CD14-positive monocyte (primary cell): ENCODE results near the gene MDH2. TPM values are rescaled to one million over a fixed set of nuclear protein-coding genes. Genes with fewer than 3 reads are reported as not detected.

Experiments used
- DNase-seq, 3 donors: peaks; one replicate each; pipeline ENCODE4 v3.0.0-alpha.2; 2011 to 2022
- H2AFZ ChIP-seq: 2 replicates; pipeline ENCODE4 v1.6.0; 2012; ENCODE audit warnings: mild to moderate bottlenecking, low read depth, low read length, inconsistent platforms; ENCODE audit not compliant: insufficient read depth, poor library complexity, severe bottlenecking
- H3K27ac ChIP-seq, 2 donors: 1 replicate in 1 of 2; 2 replicates in 1 of 2; pipeline ENCODE4 v1.5.1; 2012 to 2013; ENCODE audit warnings: low read length in 2 of 2, control low read depth in 1 of 2, inconsistent platforms in 1 of 2, low read depth in 1 of 2, mild to moderate bottlenecking in 1 of 2
- H3K27me3 ChIP-seq, 2 donors: one replicate each; pipeline versions ENCODE4 v1.6.0 to v1.6.1; 2011 to 2013; ENCODE audit warnings: low read length in 2 of 2; ENCODE audit not compliant: control insufficient read depth in 2 of 2, insufficient read depth in 2 of 2
- H3K36me3 ChIP-seq, 2 donors: replicated peaks in 1 of 2; 1 replicate in 1 of 2; 2 replicates in 1 of 2; pipeline versions ENCODE4 v1.5.1 to v1.6.1; 2012 to 2013; ENCODE audit warnings: low read length in 2 of 2, control low read depth in 1 of 2, inconsistent platforms in 1 of 2, mild to moderate bottlenecking in 1 of 2; ENCODE audit not compliant: insufficient read depth in 2 of 2, control insufficient read depth in 1 of 2
- H3K4me1 ChIP-seq, 2 donors: 1 replicate in 1 of 2; 2 replicates in 1 of 2; pipeline versions ENCODE4 v1.5.1 to v1.6.1; 2012 to 2013; ENCODE audit warnings: low read length in 2 of 2, control low read depth in 1 of 2, inconsistent platforms in 1 of 2, mild to moderate bottlenecking in 1 of 2, moderate library complexity in 1 of 2; ENCODE audit not compliant: insufficient read depth in 2 of 2, control insufficient read depth in 1 of 2
- H3K4me2 ChIP-seq: replicated peaks from 2 replicates; pipeline ENCODE3; 2012; ENCODE audit warnings: low read length, moderate library complexity, mild to moderate bottlenecking; ENCODE audit not compliant: poor library complexity, severe bottlenecking; ENCODE audit errors: extremely low read depth
- H3K4me3 ChIP-seq, 3 experiments: fragments of 200-600 bp in 1 of 3; sonication (generic) in 1 of 3; replicated peaks in 1 of 3; 1 replicate in 2 of 3; 2 replicates in 1 of 3; pipeline ENCODE4 v1.5.1; 2011 to 2013; ENCODE audit warnings: low read length in 3 of 3, mild to moderate bottlenecking in 3 of 3, control low read depth in 2 of 3, low read depth in 2 of 3, inconsistent platforms in 1 of 3, moderate library complexity in 1 of 3
- H3K79me2 ChIP-seq: 2 replicates; pipeline ENCODE4 v1.6.0; 2012; ENCODE audit warnings: mild to moderate bottlenecking, control low read depth, inconsistent platforms, low read length, moderate library complexity; ENCODE audit not compliant: insufficient read depth
- H3K9ac ChIP-seq: 2 replicates; pipeline ENCODE4 v1.6.0; 2017; ENCODE audit warnings: low read length, mild to moderate bottlenecking; ENCODE audit not compliant: insufficient read depth, poor library complexity, severe bottlenecking
- H3K9me3 ChIP-seq, 2 donors: replicated peaks in 1 of 2; 1 replicate in 1 of 2; 2 replicates in 1 of 2; pipeline versions ENCODE4 v1.5.1 to v1.6.1; 2012 to 2013; ENCODE audit warnings: low read length in 2 of 2, control low read depth in 1 of 2; ENCODE audit not compliant: control insufficient read depth in 1 of 2, insufficient read depth in 1 of 2
- H4K20me1 ChIP-seq: 2 replicates; pipeline ENCODE4 v1.6.0; 2012; ENCODE audit warnings: mild to moderate bottlenecking, low read length, control low read depth, moderate library complexity; ENCODE audit not compliant: insufficient read depth
- H3K27ac Mint-ChIP-seq, 7 donors: one replicate each; pipeline ENCODE4 v1.8.0; 2020; ENCODE audit warnings: mild to moderate bottlenecking in 7 of 7, mixed read lengths in 7 of 7, moderate library complexity in 6 of 7, inconsistent platforms in 2 of 7
- H3K27me3 Mint-ChIP-seq, 3 donors: one replicate each; pipeline ENCODE4 v1.8.0; 2021 to 2022; ENCODE audit warnings: low read depth in 3 of 3, mild to moderate bottlenecking in 3 of 3, mixed read lengths in 3 of 3, moderate library complexity in 3 of 3, inconsistent platforms in 1 of 3
- H3K36me3 Mint-ChIP-seq, 2 donors: one replicate each; pipeline ENCODE4 v1.8.0; 2020; ENCODE audit warnings: mixed read lengths in 2 of 2, inconsistent platforms in 1 of 2, mild to moderate bottlenecking in 1 of 2
- H3K4me1 Mint-ChIP-seq: one replicate; pipeline ENCODE4 v1.8.0; 2020; ENCODE audit warnings: mild to moderate bottlenecking, mixed read lengths
- H3K4me3 Mint-ChIP-seq, 2 donors: one replicate each; pipeline ENCODE4 v1.8.0; 2020; ENCODE audit warnings: mild to moderate bottlenecking in 2 of 2, mixed read lengths in 2 of 2, moderate library complexity in 1 of 2
- H3K9me3 Mint-ChIP-seq, 7 donors: one replicate each; pipeline ENCODE4 v1.8.0; 2020 to 2022; ENCODE audit warnings: mixed read lengths in 7 of 7, mild to moderate bottlenecking in 6 of 7, moderate library complexity in 6 of 7, inconsistent platforms in 2 of 7
- WGBS: methylation state at CpG from one replicate; pipeline ENCODE4 v1.1.5; 2013; ENCODE audit warnings: missing lambda C conversion rate; ENCODE audit not compliant: insufficient coverage; 5-methylcytosine and 5-hydroxymethylcytosine counted together
- intact Hi-C, 2 donors: fragments of 100-400 bp; cut with micrococcal nuclease; formaldehyde crosslinking; loops; one replicate each; pipeline versions ENCODE4 v1.15.0 to v1.15.1; 2023
- polyA plus RNA-seq, 3 donors: library from polyadenylated mRNA; depleted of rRNA in 1 of 3; unstranded in 2 of 3; stranded (reverse) in 1 of 3; fragments of 300-500 nt in 2 of 3; fragments of >200 nt in 1 of 3; fragmentation: Illumina TruSeq in 2 of 3; gene quantifications; 1 replicate in 2 of 3; 2 replicates in 1 of 3; pipeline ENCODE4 v1.2.3, GENCODE V29; 2012 to 2021
- TF ChIP-seq, protein P1 (sequence below): fragments of 200-600 bp; IDR thresholded peaks from one replicate; pipeline ENCODE4 v1.8.0; 2022; ENCODE audit warnings: antibody characterized with exemption, mild to moderate bottlenecking

MDH2 gene
- polyA plus RNA-seq, 3 donors: 75.2 to 162 (median 129) TPM

DNA sequence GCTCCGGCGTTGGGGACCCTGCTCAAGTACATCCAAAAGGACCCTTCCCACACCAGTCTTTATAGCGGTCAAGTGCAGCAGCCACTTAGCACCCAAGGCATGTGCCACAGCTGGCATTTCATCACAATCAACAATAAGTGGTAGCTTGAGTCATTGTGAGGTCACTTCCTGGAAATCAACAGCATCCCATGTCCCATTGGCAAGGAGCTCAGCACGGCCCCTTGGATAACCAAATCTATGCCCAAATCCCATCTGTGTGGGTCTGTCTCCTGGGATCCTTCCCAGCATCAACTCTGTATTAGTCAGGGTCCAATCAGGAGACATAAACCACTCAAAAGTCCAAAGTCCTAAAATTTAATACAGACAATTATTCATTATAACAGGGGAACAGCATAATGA lies 27.1 kb downstream of the MDH2 start:
- Mint-ChIP-seq H3K27me3 (peaks cover 0 to 2% (median 1%) of the 10 kb centered on the region in 3 donors), H3K27ac (no peak overlapping the region), H3K4me3 (no peak overlapping the region), H3K9me3 (peaks cover 2 to 13% (median 7%) of the 10 kb centered on the region in 7 donors), H3K36me3 (no peaks in the 10 kb centered on the region), H3K4me1 (peaks cover 4% of the 10 kb centered on the region)
- Histone ChIP-seq H3K4me3 (no peak overlapping the region), H3K27ac (no peak overlapping the region), H2AFZ (no peak overlapping the region), H3K36me3 (no peaks in the 10 kb centered on the region), H3K9me3 (peaks cover 0 to 22% of the 10 kb centered on the region in 2 donors), H4K20me1 (no peaks in the 10 kb centered on the region), H3K27me3 (no peaks in the 10 kb centered on the region), H3K9ac (no peak overlapping the region), H3K4me2 (no peak overlapping the region), H3K79me2 (no peaks in the 10 kb centered on the region), H3K4me1 (no peaks in the 10 kb centered on the region)
- TF ChIP-seq, protein P1, sequence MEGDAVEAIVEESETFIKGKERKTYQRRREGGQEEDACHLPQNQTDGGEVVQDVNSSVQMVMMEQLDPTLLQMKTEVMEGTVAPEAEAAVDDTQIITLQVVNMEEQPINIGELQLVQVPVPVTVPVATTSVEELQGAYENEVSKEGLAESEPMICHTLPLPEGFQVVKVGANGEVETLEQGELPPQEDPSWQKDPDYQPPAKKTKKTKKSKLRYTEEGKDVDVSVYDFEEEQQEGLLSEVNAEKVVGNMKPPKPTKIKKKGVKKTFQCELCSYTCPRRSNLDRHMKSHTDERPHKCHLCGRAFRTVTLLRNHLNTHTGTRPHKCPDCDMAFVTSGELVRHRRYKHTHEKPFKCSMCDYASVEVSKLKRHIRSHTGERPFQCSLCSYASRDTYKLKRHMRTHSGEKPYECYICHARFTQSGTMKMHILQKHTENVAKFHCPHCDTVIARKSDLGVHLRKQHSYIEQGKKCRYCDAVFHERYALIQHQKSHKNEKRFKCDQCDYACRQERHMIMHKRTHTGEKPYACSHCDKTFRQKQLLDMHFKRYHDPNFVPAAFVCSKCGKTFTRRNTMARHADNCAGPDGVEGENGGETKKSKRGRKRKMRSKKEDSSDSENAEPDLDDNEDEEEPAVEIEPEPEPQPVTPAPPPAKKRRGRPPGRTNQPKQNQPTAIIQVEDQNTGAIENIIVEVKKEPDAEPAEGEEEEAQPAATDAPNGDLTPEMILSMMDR: no peak
- intact Hi-C loops: no loop called here
- DNase-seq: no peak
- WGBS: 97% methylated on average over 4 of the region's 4 CpGs

DNA sequence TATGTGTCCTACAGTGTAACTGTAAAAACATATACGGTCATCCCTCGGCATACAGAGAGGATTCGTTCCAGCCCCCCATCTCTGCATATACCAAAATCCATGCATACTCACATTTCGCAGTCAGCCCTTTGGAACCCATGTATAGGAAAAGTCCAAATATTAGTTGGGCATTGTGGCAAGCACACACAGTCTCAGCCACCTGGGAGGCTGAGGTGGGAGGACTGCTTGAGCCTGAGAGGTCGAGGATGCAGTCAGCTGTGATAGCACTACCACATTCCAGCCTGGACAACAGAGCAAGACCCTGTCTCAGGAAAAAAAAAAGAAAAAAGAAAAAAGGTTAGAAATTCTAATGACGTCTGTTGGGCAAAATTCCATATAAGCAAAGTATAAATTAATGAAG lies 29.1 kb downstream of the MDH2 start:
- no peaks in the 10 kb centered on the region for H4K20me1 ChIP-seq
- no peak overlapping the region for H3K27ac Mint-ChIP-seq
- no peaks in the 10 kb centered on the region for H3K4me1 ChIP-seq
- H3K27me3 ChIP-seq: no peaks in the 10 kb centered on the region
- peaks cover 2 to 13% (median 7%) of the 10 kb centered on the region in 7 donors for H3K9me3 Mint-ChIP-seq
- DNase-seq: no peak
- no peak overlapping the region for H3K4me3 ChIP-seq
- no peak overlapping the region for H3K27ac ChIP-seq
- no peak overlapping the region for H3K4me2 ChIP-seq
- H3K36me3 ChIP-seq: no peaks in the 10 kb centered on the region
- peaks cover 1% of the 10 kb centered on the region for H3K4me1 Mint-ChIP-seq
- peaks cover 3 to 7% (median 5%) of the 10 kb centered on the region in 3 donors for H3K27me3 Mint-ChIP-seq
- intact Hi-C loops: no loop called here
- H3K9me3 ChIP-seq: peaks cover 0 to 22% of the 10 kb centered on the region in 2 donors
- no peaks in the 10 kb centered on the region for H3K79me2 ChIP-seq
- H3K9ac ChIP-seq: no peak overlapping the region
- no peak overlapping the region for H2AFZ ChIP-seq
- WGBS: no CpG with 5 or more reads among the region's 6 CpGs
- TF ChIP-seq, protein P1: no peak
- no peak overlapping the region for H3K4me3 Mint-ChIP-seq
- H3K36me3 Mint-ChIP-seq: no peaks in the 10 kb centered on the region
